ENCODE measurements around the gene RALY.

DNA sequence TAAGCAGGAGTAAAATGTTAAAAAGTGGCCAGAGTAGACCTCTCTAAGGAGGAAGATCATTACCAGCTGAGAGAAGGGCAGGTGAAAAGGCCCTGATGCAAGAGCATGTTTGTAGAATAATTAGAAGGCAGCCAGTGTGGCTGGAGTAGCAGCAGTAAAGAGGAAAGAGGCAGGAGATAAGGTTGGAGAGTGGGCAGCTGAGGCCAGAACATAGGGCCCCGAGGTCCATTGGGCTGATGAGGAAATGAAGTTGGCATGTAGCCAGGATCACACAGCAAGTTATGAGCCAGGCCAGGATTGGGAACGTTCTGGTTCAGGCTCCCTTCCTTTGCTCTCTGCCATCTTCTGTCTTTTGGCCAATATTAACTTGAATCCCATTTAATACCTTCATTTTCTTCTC, 51.6 kb downstream of the RALY start:
- TF ChIP-seq, protein P1, sequence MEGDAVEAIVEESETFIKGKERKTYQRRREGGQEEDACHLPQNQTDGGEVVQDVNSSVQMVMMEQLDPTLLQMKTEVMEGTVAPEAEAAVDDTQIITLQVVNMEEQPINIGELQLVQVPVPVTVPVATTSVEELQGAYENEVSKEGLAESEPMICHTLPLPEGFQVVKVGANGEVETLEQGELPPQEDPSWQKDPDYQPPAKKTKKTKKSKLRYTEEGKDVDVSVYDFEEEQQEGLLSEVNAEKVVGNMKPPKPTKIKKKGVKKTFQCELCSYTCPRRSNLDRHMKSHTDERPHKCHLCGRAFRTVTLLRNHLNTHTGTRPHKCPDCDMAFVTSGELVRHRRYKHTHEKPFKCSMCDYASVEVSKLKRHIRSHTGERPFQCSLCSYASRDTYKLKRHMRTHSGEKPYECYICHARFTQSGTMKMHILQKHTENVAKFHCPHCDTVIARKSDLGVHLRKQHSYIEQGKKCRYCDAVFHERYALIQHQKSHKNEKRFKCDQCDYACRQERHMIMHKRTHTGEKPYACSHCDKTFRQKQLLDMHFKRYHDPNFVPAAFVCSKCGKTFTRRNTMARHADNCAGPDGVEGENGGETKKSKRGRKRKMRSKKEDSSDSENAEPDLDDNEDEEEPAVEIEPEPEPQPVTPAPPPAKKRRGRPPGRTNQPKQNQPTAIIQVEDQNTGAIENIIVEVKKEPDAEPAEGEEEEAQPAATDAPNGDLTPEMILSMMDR (conservative IDR thresholded peaks at IDR 0.05): no peak
- no peak for TF ChIP-seq EZH2 (IDR thresholded peaks at IDR 0.05; ENCODE audit: low read depth)
